Measurements from ENCODE around the gene MCU.
"Not testable (repeated sequence)": the region's sequence is repeated elsewhere in the genome, so short reads cannot be mapped to it uniquely, and the experiment has no call there.

Gene MCU, protein sequence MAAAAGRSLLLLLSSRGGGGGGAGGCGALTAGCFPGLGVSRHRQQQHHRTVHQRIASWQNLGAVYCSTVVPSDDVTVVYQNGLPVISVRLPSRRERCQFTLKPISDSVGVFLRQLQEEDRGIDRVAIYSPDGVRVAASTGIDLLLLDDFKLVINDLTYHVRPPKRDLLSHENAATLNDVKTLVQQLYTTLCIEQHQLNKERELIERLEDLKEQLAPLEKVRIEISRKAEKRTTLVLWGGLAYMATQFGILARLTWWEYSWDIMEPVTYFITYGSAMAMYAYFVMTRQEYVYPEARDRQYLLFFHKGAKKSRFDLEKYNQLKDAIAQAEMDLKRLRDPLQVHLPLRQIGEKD

DNA sequence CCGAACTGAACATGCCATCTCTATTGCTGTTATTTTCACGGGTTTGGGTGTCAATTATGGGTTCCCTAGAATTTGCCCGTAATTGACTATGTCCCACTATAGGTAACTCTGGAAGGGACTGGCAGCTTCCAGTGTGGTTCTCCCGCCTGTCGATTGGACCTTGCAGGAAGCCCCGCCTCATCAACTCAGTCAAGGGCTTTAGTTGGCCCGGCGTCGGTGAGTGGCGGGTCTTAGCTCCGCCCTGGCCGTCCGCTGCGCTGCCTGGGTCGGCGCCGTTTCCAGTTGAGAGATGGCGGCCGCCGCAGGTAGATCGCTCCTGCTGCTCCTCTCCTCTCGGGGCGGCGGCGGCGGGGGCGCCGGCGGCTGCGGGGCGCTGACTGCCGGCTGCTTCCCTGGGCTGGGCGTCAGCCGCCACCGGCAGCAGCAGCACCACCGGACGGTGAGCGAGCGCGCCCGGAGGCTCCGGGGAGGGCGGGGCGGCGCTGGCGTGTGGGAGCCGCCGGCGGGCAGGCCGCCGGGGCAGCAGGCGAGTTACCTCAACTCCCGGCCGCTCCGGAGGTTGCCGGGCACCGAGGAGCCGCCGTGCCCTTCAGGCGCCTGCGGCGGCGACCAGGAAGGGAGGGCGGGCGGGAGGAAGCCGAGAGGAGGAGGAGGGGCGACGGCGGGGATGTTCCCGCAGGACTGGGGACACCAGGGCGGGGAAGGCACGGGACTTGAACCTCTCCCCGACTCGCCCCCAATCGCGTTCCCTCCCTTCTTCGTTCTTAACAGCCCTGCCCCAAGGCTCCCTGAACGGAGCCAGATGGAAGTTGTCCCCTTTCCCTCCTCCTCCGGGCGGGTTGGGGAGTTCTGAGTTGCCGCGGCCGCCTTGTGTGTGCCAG lies at the start of gene MCU:
Gene MCU (plus strand): TSS at position 281 of the 881 bp plus-strand sequence. CDS start 9 bp downstream, at position 290.
- peak; percentile 86 to 92 (median 90) for DNase-seq

DNA sequence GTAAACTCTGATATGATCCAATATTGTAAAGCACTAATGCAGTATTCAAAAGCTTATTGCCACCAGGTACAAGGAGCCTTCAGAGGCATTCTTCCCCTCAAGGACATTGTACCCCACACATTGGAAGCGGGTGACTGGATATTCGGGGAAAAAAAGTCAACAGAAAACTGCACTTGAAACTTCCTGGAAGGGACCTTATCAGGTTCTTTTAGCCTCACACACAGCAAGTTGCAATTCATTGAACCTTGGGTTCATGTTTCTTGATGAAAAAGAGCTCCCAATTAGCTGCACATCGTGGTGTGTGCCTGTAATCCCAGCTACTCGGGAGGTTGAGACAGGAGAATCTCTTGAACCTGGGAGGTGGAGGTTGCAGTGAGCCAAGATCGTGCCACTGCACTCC lies 49.6 kb upstream of the MCU start:
- DNase-seq = no peak

DNA sequence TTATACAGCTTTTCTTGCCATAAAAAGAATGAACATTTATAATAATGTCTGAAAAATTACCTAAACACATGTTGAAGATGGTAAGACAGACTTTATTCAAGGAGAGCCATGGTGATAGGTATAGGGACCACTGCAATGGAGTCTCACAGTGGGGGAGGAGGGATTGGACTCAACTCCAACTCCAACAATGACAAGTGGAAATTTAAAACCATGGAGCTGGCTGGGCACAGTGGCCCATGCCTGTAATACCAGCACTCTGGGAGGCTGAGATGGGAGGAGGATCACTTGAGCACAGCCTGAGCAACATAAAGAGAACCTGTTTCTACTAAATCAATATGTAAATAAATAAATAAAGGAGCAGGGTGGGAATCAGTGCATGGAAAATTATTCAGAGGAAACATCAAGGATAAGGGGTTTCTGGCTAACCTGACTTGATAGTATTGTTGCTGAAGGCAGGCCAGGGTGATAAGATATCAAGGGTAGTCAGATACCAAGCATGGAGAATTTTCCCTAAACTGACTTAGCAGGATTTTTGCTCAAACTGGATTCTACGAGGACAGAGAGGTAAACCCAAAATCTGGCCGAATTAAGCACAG lies 46.6 kb upstream of the MCU start:
- no peak for DNase-seq

GRCh38 chr10:72646971-72647370 lies 45.0 kb upstream of the MCU start:
- not testable (repeated sequence) for DNase-seq

DNA sequence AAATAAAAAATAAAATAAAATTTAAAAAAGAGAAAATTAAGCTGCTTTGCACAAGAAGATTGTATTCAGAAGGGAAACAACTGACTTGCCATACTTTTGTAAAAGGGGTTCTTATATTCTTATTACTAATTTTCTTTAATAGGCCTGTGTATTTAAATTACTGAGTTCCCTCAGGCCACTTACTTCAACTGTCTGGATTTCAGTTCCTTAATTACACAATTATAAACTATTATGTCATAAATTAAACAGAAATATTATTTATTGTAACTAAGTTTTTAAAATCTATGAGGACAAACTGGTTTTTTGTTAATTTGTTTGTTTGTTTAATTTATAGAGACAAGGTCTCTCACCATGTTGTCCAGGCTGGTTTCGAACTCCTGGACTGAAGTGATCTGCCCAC lies 43.6 kb upstream of the MCU start:
- no peak for DNase-seq

GRCh38 chr10:72649291-72649690 lies 42.7 kb upstream of the MCU start:
- no peak for DNase-seq

GRCh38 chr10:72653383-72654096 lies 38.4 kb upstream of the MCU start:
- DNase-seq = no peak

- DNase-seq = no peak
Measured at GRCh38 chr10:72654720-72655119, 37.2 kb upstream of the MCU start.

DNA sequence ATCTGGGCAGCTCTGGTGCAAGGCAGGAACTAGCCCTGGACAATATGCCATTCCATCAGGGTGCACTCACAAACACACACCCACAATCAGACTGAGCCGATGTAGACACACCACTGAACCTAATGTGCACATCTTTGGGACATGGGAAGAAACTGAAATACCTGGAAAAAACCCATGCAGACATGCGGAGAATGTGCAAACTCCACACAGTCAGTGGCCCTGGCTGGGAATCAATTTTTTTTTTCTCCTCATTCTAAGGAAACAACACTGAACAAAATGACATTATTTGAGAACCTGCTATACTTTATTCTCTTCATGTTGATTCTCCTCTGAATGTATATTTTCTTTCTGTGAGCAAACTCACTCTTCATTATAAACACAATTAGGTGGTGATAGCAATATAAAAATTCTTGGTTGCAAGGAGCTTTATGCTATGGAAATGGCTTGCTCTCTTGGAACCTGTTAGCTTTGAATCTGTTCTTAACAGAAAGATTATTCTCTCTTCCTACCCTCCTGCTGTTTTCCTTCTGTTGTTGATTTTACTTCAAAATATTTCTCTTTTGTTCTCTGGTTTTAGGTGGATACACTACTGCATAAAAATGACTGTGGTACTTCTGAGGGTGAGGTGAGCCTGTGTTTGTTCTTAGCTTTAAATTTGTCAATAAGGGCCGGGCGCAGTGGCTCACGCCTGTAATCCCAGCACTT lies 33.1 kb upstream of the MCU start:
- no peak for DNase-seq

DNA sequence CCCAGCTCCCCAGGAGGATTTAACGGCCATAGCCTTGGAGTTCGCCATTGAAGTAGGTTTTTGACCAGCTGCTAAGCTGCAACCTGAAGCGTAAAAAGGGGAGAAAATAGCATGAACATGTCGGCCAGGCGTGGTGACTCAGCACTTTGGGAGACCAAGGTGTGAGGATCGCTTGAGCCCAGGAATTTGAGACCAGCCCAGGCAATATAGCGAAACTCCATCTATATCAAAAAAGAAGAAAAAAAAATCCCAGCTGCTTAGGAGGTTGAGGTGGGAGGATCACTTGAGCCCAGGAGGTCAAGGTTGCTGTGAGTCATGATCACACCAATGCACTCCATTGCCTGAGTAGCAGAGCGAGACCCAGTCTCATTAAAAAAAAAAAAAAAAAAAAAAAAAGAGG lies 32.2 kb upstream of the MCU start:
- DNase-seq = no peak

GRCh38 chr10:72660220-72660619 lies 31.7 kb upstream of the MCU start:
- no peak for DNase-seq

GRCh38 chr10:72661431-72661830 lies 30.5 kb upstream of the MCU start:
- DNase-seq = no peak

DNA sequence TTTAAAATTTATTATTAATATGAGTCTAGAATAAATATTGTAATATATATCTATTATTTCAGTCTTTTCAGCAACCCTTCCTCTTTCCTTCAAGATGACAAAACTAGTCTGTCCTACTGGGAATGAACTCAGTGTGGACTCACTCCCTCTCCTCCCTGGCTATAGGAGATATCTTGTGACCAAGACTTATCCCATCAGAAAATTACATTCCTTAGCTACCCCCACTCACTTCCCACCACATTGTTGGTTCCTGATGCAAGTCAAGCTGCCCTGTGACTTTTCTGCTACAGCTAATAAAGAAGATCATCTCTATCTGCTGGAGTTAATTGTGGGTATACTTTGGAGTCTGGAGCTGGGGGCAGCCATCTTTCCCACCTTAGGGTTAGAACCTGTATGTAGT lies 28.0 kb upstream of the MCU start:
- no peak for DNase-seq

- DNase-seq = no peak
Measured at GRCh38 chr10:72665925-72666324, 26.0 kb upstream of the MCU start.

DNA sequence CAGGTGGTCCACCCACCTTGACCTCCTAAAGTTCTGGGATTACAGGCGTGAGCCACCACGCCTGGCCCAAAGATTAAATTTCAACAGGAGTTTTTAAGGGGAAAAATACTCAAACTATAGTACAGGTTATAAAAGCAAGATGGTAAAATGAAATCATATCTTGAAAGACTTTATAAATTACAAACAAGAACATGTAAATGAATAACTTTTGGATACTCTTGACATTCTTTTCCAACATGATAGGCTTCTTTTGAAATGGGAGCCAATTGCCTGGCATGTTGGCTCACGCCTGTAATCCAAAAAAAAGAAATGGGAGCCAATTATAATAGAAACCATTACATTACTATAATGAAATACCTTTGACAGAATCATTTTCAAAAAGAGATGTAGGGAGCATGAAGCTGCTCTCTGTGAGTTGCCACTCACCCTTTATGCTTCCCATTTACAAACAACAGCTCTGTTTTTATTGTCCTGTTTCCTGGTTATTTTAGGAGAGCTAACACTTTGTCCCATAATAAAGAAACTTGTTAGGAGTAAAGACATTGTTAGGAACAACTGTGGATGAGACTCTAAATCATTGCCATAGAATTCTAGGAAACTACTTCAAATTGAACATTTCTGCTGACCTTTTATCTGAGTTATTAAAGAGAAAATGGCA lies 24.6 kb upstream of the MCU start:
- no peak for DNase-seq

DNA sequence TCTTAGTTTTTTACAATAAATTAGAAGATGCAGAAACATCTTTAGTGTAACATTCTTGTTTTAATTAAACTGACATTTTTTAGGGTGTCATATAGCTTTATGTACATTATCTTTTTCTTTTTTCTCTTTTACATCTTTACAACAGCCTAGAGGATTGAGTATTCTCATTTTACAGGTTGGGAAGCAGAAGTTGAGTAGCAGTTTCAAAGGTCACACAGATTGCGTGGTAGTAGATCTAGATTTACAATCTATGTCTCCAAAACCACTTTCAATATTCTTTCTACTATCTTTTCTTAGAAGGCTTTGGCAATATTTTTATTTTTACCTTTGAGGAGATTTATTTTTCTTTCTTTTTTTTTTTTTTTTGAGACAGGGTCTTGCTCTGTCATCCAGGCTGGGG lies 18.7 kb upstream of the MCU start:
- DNase-seq = no peak

DNA sequence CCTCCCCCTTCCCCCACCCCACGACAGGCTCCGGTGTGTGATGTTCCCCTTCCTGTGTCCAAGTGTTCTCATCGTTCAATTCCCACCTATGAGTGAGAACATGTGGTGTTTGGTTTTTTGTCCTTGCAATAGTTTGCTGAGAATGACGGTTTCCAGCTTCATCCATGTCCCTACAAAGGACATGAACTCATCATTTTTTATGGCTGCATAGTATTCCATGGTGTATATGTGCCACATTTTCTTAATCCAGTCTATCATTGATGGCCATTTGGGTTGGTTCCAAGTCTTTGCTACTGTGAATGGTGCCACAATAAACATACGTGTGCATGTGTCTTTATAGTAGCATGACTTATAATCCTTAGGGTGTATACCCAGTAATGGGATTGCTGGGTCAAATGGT lies 17.8 kb upstream of the MCU start:
- DNase-seq = not testable (repeated sequence)

GRCh38 chr10:72679838-72680241 lies 12.1 kb upstream of the MCU start:
- DNase-seq = no peak

- DNase-seq = no peak
Measured at GRCh38 chr10:72682638-72683037, 9.3 kb upstream of the MCU start.

- no peak for DNase-seq
Measured at GRCh38 chr10:72685264-72685921, 6.5 kb upstream of the MCU start.

- not testable (repeated sequence) for DNase-seq
Measured at GRCh38 chr10:72686430-72686829, 5.5 kb upstream of the MCU start.
